GM21390 (cell line): Measurements from ENCODE around the gene RHOH.
"Not testable (repeated sequence)": the region's sequence is repeated elsewhere in the genome, so short reads cannot be mapped to it uniquely, and the experiment has no call there.

ENCODE experiments used
- ATAC-seq: cut with Tn5 transposase; IDR thresholded peaks from one replicate; pipeline ENCODE4 v1.9.1; 2021; ENCODE audit not compliant: unreplicated experiment

Gene RHOH, protein sequence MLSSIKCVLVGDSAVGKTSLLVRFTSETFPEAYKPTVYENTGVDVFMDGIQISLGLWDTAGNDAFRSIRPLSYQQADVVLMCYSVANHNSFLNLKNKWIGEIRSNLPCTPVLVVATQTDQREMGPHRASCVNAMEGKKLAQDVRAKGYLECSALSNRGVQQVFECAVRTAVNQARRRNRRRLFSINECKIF

DNA sequence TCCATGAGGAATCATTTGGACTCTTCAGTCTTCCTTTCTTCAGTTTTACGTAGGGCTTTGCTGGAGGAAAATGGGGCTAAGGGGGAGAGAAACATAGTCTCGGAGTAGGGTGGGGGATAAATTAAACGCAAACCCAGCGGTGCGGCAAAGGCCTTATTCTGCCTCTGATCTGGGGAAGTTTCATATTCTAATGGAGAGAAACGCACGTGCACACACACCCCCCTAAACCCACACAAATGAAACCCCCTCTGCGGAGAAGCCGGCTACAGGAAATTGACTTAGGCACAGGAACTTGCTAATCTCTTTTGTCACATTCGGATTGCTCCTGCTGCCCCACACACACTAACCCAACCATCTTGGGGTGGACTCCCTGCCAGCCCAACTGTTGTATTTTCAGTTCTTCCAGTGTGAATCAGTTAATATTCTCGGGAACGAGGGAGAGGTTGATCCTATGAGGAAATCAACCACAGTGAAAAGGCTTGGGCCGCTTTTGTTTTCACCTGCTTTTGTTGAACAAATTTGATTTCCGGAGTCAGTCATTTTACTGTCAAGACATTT lies at the start of gene RHOH:
Gene RHOH, plus strand, starts transcription at position 308 of the 558 bp plus-strand sequence. CDS start 46,356 bp downstream, outside the sequence.
- ATAC-seq: no peak

DNA sequence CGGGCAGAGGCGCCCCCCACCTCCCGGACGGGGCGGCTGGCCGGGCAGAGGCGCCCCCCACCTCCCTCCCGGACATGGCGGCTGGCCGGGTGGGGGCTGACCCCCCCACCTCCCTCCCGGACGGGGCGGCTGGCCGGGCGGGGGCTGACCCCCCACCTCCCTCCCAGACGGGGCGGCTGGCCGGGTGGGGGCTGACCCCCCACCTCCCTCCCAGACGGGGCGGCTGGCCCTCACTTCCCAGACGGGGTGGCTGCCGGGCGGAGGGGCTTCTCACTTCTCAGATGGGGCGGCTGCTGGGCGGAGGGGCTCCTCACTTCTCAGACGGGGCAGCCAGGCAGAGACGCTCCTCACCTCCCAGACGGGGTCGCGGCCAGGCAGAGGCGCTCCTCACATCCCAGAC lies 49.3 kb upstream of the RHOH start:
- not testable (repeated sequence) for ATAC-seq

DNA sequence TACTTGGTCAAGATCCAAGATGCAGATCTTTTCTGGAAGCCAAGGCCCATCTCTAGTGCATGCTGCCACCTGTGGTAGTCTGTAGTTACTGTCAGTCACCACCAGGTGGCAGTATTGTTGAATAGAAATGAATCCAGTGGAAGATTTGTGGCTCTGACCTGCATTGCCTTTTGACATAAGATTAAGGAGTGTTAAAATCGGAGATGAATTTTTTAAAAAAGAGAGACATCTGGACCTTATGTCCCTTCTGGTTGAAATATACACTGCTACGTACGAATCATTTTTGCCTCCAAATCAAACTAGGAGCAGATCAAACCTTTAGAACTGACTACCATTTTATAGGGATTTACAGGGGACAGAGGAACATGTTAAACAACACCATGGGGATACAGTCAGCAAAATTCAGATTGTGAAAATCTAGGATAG lies 46.9 kb upstream of the RHOH start:
- no peak for ATAC-seq

DNA sequence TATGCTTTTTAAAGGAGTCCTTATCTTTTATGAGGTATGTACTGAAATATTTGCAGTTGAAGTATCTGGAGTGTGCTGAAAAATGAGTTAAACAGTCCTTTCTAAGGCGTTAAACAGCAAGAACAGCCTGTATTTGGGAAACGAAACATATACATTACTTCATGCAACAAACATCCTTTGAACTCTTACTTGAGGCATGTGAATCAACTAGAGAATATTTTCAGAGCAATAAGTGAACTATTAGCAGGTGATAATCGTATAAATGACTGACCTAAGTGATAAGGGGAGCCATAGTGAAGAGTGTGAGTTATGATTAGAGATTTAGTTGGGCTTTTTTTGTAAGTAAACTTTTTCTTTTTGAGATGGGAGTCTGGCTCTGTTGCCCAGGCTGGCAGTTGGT lies 45.9 kb upstream of the RHOH start:
- ATAC-seq: no peak

DNA sequence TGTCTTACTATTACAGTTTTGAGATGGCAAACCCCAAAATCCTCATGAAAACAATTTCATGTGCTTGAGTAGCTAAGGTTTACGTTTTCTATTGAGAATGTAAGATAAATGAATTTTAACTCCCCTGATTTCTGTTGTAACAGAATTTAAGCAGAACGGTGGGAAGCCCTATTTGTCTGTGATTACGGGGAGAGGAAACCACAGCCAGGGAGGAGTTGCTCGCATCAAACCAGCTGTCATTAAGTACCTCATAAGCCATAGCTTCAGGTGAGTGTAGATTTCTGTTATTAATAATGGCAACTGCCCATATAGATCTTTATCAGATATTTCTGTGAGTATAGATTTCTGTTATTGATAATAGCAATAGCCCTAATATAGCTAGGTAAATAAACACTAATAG lies 44.2 kb upstream of the RHOH start:
- ATAC-seq: no peak

DNA sequence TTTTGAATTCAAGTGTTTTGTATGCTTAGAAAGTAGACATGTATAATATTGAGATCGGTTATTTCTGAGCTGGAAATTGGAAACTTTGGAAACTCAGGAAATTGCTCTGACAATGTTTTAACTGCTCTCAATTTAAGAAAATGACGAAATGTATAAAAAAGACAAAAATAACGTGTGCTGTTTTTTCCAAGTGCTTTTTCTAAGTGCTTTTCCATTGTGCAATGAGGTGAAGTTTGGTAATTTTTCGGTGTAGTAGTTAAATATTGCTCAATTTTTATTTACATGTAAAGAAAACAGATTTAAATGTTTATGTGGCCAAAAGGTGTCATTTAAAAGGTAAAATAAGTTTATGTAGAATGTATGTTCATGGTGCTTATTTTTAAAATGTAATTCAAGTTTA lies 39.4 kb upstream of the RHOH start:
- ATAC-seq: no peak

DNA sequence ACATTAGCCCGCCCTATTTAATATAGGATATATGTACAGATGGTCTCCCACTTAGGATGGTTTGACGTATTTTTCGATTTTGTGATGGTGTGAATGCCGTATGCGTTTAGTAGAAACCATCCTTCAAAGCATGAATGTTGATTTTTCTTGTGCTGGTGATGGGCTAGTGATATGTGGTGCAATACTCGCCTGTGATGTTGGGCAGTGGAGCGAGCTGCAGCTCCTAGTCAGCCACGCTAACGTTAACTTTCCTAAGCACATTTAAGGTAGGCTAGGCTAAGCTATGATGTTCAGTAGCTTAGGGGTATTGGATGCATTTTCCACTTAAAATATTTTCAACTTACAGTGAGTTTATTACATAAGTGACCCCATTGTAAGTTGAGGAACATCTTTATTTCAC lies 36.6 kb upstream of the RHOH start:
- no peak for ATAC-seq

DNA sequence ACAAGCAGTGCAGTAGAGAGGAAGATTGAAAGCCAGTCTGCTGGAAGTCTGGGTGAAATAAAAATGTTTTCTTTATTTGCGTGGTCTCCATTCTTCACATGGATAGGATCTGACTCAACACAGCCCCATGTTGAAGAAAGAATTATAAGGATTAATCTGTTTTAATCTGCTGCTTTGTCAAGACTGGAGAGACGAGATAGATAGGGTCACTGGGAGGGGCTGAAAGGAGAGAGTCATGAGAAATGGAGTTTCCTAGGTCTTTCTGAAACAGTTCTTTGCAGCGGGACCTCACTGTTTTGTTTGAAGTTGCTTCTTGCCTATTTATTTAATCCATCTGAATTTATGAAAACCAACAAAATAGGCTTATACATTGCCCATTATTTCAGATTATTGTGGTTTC lies 32.4 kb upstream of the RHOH start:
- ATAC-seq: no peak

DNA sequence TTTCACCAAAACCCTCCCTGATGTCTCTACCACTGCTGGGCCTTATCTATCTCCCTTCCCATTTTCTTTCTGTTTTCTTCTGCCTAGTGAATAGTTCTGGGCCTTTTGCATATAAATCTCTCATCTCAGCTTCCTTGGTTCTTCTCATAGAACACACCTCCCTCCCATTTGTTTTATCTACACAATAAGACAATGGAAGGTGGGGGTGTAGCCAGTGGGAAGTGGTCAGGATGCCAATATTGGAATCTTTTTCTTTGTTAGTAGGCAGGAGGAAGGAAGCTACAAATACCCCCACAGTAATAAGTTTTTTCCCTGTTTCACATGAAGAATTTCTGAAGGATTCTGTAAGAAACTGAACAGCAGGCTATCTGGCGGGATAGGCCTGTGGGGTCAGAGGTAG lies 30.9 kb upstream of the RHOH start:
- ATAC-seq: no peak

DNA sequence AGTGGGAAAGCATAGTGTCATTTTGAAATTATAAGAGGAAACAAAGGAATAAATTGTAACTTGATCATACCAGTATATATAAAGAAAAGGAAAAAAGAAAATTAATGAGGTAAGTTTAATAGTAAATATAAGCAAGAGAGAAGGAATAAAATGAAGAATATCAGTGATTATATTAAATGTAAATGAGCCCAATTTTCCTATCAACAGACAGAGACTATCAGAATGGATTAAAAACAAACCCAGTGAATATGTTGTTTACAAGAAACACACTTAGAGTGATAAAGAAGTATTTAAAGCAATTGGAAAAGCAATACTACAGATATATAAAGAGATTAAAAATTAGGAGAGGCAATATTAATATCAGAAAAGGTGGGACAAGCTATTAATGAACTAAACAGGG lies 28.8 kb upstream of the RHOH start:
- no peak for ATAC-seq

DNA sequence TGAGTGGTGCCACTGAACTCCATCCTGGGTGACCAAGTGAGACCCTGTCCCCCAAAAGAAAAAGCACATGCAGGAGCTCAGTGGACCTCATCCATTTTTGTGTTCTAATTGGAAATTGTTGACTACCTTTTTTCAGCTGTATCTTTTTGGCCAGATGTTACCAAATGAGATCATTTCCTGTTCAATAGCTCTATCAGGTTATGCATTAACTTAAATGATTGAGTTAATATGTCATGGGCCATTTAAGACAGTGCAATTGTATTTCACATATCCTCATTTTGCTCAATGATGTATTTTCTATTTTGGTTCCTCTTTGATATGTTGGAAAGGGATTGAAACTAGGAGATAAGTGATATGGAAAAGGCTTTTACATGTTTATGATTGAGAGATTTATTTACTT lies 26.2 kb upstream of the RHOH start:
- ATAC-seq: no peak

DNA sequence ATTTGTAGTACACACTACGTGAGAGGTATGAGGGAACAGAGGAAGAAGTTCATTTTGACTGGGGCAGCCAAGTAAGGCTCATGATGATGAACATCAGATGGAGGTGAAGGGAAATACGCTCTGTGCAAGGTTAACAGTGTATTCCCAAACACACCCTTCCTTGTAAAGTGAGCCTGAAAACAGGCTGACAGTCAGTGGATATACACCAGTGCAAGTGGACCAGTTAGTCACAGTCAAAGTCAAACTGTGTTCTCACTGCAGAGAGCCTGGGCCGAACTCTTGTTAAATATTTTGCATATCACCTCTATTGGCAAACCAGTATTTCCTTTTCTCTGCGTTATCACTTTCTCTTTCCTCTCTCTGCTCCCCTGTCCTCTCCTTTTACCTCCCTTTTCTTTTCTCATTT lies 23.4 kb upstream of the RHOH start:
- ATAC-seq: peak; percentile 80

DNA sequence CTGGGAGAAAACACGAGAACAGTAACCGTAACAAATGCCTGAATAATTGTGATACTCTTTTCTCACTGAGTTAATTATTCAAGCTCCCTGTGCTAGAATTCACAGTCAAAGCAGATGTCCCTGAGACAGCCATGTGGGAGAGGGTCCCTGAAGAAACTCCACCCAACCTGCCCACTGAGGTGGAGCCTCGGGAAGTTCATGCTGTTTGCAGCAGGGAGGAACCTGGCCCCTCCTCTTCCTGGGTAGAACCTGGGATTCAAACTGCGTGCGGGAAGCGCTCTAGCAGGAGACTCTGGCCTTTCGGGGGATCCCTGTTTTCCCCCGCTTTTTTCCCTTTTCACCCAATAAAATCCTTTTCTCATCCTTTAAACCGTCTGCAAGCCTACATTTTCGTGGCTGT lies 20.2 kb upstream of the RHOH start:
- ATAC-seq: no peak

DNA sequence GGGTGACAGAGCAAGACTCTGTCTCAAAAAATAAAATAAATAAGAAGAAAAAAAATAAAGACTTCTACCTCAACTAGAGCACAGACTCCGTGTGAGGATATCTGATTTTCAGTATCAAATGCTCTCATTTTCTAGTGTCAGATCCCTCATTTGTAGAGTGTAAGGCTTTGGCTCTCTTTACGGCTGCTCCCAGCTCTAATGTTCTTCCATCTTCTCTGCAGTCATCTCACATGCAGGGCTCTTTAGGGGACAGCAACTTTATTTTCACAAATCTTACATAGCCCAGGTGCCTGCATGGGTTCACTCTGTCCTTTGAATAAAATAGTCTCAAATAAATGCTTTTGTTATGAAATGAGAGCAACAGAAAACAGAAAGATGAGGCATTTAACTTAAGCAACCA lies 19.2 kb upstream of the RHOH start:
- no peak for ATAC-seq

DNA sequence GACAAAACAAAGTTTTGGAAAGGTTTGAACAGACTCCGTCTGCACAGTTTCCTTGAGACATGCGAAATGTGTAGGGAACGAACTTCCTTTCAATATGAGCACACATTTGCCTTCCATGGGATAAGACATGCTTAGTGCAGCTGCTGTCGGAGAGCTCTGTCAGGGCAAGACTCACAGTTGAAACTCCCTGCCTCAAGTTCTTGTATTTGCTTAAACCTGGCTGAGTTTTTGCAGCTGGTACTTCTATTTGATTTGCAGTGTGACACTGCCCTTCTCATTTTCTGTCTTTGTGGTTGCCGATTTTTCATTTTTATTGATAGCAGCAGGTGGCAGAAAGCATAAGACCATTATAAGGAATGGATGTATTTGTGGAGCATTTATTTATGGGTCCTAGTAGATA lies 18.2 kb upstream of the RHOH start:
- ATAC-seq: no peak

DNA sequence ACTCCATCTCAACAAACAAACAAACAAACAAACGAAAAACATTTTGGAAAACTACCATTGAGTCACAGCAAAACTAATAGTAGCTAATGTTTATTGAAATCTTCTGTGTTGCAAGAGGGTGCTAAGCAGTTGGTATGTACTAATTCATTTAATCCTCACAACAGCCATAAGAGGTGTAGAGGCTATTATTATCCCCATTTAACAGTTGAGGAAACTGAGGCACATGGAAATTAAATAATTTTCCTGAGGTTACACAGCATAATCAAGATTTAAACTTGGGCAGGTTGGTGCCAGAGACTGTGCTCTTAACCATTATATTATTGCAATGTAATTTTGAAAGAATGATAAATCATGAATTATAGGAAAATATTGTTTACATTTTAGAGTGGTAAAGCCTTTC lies 17.5 kb upstream of the RHOH start:
- ATAC-seq: no peak

DNA sequence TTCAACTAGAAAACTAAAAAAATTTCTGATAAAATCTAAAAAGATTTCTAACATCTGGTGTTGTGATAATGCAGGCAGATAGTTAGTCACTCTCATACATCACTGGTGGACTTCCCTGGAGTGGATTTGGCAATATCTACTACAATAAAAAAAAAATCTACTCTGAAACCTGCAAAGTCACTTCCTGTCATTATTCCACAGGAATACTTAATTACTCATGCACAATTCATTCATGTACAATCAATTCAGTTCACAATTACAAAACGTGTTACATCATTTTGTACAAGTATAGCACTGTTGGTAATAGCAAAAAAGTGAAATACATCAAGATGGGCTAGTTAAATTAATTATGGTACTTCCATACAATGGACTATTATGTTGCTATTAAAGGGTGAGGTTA lies 16.5 kb upstream of the RHOH start:
- no peak for ATAC-seq

DNA sequence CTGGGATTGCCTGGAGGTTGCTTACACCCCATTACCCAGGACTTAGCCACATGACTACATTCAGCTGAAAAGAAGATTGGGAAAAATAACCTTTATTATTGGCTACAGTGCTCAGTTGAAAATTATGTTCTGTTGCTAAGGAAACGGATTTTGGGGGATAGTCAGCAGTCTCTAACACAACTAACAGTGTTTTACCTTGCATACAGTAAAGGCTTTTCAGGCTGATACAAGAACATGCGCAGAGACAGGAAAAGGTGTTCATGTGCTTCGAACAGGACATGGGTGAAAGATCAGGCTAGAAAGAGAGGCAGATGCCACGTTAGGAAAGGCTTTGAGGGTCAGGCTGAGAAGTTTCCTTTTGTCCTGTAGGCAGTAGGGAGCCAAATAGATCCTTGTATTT lies 14.8 kb upstream of the RHOH start:
- ATAC-seq: no peak

DNA sequence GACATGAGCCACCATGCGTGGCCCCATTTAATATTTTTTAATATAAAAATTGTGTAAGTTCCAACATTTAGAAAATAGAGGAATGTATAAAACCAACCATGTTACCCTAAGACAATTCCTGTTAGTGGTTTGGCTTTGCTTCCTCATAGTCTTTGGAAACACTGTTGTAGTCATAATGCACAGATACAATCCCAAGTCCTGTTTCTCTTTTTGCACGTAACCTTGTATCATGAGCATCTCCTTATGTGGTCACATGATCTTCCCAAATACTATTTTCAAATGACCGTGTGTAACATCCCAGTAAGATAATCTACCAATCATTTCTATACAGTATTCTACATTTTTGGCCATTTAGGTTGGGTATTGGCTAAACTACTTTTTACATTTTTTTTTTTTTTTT lies 13.9 kb upstream of the RHOH start:
- ATAC-seq: no peak

DNA sequence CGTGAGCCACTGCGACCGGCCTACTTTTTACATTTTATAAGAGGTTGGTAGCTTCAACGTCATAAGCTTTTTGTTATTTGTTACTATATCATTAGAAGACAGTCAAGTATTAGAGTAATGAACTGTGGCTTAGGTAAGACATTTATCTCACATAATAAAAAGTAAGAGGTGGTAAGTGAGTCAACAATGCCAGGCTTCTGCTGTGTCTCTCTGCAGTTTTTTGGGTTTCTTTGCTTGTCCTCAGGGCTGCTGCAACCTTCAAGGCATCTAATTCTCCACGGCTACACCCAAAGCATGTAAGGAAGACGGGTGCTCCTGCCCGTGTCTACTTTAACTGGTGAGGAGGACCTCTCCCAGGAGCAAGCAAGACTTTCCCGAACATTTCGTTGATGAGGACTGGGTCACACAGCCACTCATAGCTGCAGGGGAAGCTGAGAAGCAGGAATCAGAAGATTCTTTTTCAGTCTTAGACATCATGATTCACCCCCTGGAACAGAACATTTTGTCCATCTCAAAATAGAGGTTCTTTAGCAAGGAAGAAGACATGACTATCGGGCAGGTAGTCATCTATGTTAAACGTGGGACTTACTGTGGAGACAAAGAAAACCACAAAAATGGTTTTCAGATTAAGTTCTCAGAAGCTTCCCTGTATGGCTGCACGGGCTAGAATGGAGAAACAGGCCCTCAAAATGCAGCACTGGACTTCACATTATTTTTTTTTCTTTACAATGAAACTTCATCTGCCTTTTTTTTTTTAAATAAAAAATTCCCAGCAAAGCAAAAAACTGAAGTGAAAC lies 13.0 kb upstream of the RHOH start:
- no peak for ATAC-seq

DNA sequence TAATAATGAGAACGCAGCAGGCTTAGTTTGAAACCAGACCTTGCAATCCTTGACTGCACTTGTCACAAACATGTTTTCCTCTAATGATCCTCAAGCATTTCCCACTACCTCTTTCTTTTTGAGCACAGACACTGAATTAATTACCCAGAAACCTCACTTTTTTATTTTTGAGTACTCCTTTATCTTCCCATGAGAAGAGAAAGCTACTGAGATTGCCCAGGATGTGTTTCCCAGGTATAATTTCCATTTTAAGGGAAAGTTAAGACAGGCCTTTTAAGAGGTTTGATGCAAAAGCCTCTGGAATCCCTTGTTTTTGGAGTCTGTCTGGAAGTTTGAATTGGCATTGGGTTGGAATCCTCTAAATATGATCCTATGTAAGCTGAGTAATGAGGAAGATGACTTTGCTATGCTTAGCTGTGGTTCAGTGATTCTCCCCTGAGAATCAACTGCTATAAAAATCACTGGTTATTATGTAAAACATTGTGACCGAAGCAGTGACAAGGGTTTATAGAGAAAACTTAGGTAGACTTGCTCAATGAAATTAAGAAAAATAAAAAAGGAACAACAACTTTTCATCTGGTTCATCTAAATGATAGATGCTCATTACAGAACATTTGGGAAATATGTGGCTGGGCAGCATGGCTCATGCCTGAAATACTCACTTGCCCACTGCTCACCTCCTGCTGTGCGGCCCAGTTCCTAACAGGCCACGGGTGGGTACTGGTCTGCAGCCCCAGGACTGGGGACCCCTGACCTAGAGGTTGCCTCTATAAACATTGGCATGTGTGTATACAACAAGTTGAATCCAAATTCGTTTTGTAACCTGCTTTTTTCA lies 10.8 kb upstream of the RHOH start:
- peak; percentile 53 for ATAC-seq

DNA sequence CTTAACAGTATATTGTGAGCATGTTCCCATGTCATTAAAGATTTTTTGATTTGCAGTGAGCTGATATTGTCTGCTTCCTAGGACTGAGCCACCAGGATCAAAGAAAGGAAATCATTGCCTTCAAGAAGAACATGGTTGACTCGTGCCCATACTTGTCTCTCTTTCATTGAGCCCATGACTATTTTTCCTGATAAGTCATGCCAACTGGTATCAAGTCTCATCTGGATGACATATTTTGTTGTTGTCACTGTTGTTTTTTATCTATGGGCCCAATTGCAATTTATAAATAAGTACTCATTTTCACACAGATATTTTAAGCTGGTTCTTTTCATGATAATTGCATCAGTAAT lies 10.2 kb upstream of the RHOH start:
- no peak for ATAC-seq
